GM19324 (cell line): ENCODE measurements around the gene THAP8.
A peak's percentile ranks its signal among the peaks of the same experiment; 100 is the strongest.

ENCODE experiments used
- ATAC-seq: cut with Tn5 transposase; IDR thresholded peaks from one replicate; pipeline ENCODE4 v1.9.1; 2021; ENCODE audit warnings: mild to moderate bottlenecking, moderate library complexity; ENCODE audit not compliant: unreplicated experiment, low FRiP score

Gene THAP8

DNA sequence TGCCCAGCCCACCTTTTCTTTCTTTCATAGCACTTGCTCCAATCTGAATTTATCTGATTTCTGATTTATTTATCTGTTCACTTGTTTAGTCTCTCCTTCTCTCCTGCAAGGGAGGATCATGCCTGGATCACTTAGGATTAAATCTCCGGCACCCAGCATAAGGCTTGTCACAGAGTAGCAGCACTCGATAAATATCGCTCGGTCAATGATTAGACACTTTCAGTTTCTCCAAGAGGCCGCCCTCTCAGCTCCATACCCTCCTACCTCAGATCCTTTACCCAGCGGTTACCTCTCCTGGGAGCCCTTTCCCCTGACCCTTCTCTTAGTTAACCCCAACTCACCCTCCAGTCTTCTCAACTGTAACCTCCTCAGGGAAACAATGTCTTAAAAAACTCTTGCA is 22.8 kb downstream of the THAP8 start:
- ATAC-seq: no peak

GRCh38 chr19:36030264-36031148 is 23.6 kb downstream of the THAP8 start:
- ATAC-seq: no peak

- no peak for ATAC-seq
Observed at GRCh38 chr19:36028313-36029041, 25.6 kb downstream of the THAP8 start.

GRCh38 chr19:36027696-36028095 is 26.4 kb downstream of the THAP8 start:
- ATAC-seq: no peak

DNA sequence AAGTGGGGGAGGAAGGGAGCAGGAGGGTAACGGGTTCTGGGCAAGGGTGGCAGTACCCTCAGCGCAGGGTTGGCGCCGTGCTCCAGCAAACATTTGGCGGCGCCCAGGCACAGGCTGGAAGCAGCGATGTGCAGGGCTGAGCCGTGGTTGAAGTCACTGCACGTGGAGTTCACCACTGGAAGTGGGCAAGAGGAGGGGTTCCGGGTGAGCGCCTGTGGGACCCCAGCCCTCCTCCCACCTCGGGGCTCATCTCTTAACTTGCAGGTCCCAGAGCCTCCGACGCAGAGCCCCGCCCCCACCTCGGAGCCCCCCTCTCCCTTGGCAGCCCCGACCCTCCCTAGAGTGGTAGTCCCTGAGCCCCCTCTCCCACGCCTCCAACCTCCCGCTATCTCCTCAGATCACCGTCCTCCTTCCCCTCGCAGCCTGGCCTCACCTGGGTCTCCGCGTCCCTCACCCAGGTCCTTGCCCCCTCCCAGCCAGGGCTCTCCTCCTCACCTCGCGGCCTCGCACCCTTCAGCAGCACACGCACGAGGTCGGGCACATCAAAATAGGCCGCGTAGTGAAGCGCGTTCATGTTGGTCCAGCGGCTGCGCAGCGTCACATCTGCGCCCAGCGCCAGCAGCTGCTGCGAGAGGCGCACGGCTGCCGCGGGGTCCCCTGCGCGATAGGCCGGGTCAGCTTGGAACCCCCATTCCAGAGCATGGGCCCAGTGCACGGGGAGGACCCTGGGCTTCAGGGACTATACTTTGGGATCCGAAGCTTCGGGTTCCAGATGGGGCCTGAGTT is 27.8 kb downstream of the THAP8 start:
- ATAC-seq: no peak

- no peak for ATAC-seq
Observed at GRCh38 chr19:36025541-36025940, 28.5 kb downstream of the THAP8 start.

DNA sequence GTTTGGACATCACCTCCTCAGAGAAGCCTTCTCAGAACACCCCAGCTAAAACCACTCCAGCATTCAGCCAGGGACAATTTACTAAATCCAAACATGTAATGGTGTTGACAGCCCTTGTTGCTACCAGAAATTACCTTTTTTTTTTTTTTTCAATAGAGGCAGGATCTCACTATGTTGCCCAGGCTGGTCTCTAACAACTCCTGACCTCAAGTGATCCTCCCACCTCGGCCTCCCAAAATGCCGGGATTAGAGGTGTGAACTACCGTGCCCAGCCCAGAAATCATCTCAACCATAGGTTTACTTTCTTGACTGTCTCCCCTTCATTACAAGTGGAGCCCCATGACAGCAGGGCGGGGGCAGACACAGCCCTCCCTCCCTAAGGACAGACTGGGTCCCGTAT is 30.7 kb downstream of the THAP8 start:
- no peak for ATAC-seq

DNA sequence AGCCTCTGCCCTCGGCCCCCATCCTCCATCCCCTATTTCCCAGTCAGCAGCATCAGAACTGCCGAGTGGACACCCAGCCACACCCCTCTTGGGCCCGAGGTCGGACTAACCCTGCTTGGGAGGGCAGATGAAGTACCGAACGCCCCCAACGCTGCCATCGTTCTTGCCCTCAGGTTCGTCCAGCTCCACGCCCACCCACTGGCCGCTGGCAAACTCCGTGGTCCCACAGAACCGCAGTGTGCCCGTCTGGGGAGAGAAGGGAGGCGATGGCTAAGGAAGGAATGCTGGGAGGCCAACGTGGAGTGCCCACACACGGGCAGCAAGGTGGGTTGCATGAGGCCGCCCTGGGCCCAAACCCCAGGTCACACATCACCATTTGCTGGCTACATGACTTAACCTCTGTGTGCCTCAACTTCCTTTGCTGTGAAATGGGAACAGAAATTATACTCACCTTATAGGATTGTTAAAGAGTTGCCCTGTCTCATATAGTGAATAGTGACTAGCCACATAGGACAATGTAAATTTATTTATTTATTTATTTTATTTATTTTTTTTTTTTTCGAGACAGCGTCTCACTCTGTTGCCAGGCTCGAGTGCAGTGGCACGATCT is 34.9 kb downstream of the THAP8 start:
- no peak for ATAC-seq

DNA sequence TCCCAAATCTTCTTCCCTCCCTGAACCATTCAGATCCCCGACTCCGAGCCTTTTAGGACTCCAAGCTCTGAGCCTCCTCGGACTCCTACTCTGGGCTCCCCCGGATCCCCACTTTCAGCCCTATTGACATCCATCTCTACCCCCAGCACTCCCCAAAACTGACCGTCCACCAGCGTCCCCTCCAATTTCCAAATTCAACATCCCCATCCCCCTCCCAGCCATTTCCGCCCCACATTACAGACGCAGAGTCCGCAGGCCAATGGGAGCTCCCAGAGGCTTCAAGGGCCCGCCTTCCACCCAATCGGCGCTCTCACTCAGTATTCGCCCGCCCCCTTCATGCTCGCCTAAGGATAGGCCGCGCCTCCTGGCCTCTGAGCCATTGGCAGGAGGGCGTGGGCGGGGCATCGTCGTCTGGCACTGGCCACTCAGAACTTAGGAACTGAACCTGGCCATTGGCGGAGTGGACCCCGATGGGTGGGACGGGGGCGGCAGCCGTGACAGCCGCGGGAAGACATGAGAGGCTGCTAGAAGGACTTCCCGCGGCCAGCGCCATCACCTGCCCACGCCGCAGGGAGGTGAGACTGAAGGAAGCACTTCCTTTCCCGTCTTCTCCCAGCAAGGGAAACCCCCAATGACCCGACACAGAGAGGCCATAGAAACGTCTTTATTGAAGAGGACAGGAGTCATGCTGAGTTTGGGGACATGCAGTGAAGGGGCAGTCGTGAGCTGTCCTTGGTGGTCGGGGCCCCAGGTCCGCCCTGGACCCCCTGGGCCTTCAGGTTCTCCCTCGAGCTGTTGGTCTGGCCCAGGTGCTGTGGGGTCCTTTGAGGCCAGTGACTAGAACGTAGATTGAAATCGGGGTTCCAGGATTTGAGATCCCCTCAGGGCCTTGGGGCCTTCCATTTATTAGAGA is 39.8 kb downstream of the THAP8 start, which contains the start of gene ALKBH6:
TSS of gene ALKBH6 (minus strand) at position 202 of the 913 bp plus-strand sequence. CDS start 816 bp downstream, outside the sequence.
- peak; percentile 98 for ATAC-seq

GRCh38 chr19:36013280-36014011 is 40.6 kb downstream of the THAP8 start:
- no peak for ATAC-seq

DNA sequence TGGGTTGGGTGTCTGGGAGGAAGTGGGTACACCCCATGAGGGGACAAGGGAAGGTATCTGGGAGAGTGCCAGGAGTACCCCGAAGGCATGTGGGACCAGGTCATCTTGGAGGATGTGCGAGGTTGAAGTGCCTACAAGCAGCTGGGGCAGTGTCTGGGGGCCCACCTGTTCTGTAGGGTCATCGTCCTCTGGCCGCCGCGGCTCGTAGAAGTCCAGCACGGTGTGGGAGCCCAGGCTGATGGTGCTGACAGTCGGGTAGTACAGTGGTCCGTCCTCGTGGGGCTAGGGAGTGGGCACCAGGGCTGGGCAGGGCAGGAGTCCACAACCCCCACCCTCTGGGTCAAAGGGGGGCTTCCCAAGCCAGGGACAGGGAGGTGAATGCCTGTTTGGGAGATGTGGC is 43.7 kb downstream of the THAP8 start:
- ATAC-seq: no peak

DNA sequence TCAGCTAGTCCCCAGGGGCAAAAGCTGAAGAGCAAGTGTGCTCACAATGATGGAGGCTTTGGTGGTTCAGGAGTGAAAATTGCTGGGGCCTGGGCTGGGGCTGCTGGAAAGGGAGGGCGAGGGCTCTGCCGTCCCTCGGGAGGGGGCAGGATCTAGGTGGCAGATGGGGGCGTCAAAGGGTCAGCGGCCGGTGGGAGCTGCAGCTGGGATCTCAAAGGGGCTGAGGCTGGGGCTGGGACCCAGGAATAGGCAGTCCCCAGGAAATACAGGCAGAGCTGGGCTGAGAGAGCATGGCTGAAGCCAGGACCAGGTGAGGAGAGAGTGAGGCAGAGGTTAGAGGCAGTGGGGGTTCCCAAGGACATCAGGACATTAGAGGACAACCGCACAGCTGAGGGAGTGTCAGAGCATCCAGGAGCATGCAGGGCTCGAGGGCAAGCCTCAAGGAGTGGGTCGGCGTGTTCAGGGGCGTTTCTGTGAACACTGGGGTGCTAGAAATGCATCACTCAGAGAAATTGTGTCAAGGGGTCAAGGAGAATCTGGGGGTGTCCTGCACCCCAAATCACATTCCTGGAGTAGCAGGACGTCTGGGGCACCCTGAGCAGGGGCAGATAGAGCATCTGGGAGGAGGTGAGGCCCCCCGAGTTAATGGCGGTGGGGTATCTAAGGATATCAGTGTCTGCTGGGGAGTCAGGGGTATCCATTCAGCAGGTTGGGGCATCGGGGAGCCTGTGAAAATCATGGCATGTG is 44.3 kb downstream of the THAP8 start:
- ATAC-seq: no peak

- ATAC-seq: no peak
Observed at GRCh38 chr19:36009220-36009619, 44.9 kb downstream of the THAP8 start.

DNA sequence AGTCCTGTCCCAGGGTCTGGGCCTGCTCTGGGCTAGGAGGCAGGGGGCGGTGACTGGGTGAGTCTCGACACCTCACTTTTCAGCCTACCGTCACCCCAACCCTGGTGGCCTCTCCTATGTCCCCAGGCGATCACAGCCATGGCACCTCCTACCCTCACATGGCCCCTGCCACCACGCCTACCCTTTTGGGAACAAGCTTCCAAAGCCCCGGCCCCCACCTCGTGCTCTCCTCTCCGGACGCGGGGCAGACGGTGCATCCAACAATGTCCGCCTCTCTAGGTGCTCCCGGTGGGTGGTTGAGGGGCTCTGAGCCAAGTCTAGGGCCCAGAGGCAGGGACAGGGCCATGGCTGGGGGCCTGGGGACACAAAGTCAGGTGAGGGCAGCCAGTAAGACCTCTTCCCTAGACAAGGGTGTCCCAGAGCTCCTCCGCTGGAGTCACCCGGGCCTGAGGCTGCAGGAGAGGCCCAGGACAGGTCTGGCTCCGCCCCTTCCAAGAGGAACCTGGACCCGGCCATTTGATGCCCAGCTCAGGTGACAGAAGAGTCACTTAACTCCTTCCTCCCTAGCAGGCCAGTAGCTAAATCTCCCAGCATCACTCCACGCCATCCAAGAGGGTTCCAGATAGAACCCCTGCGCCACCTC is 45.6 kb downstream of the THAP8 start, which contains the start of gene SYNE4:
TSS of gene SYNE4 (minus strand) at position 478 of the 643 bp plus-strand sequence. CDS start at position 346, 132 bp downstream.
- ATAC-seq: no peak

GRCh38 chr19:36006955-36007354 is 47.1 kb downstream of the THAP8 start:
- no peak for ATAC-seq

DNA sequence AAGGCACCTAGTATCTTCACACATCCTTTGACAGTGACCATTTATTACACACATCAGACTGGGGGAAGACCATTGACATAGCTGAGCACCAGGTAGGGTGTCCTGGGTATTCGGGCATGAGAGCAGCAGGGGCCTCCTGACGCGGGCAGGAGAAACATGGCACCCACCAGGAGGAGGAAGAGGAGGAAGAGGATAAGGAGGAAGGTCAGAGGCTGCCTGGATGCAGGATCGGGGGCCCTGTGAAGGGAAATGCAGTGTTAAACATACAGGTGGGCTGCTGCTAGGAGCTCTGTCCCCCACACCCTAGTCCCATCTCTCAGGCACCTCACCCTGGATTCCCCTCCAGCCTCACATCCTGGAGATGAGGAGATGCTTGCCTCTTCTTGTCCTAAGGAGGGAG is 50.8 kb downstream of the THAP8 start:
- ATAC-seq: no peak

GRCh38 chr19:36001605-36002004 is 52.5 kb downstream of the THAP8 start:
- no peak for ATAC-seq
